Liver (tissue), 3 donors: ENCODE results near the gene KPNB1.

Experiments used
- CTCF ChIP-seq: fragments of 150-350 bp; IDR thresholded peaks from 2 replicates; pipeline ENCODE4 v1.5.1; 2017; ENCODE audit warnings: improper control_type of control experiment, low read depth, low read length; ENCODE audit not compliant: missing input control
- EGR1 ChIP-seq, 2 donors: IDR thresholded peaks; 2 replicates each; pipeline ENCODE4 v1.6.1; 2016 to 2018; ENCODE audit warnings: antibody characterized with exemption in 2 of 2, low read depth in 2 of 2
- GABPA ChIP-seq, 2 donors: IDR thresholded peaks in 1 of 2; conservative IDR thresholded peaks in 1 of 2; 2 replicates each; pipeline ENCODE4 v1.6.1; 2016; ENCODE audit warnings: antibody characterized with exemption in 2 of 2, mild to moderate bottlenecking in 1 of 2, moderate library complexity in 1 of 2
- HNF4G ChIP-seq: IDR thresholded peaks from 2 replicates; pipeline ENCODE4 v1.6.1; 2016; ENCODE audit warnings: antibody characterized with exemption
- JUND ChIP-seq, 2 donors: IDR thresholded peaks; 2 replicates each; pipeline ENCODE4 v1.6.1; 2016; ENCODE audit warnings: antibody characterized with exemption in 2 of 2
- MAX ChIP-seq: IDR thresholded peaks from 2 replicates; pipeline ENCODE4 v1.6.1; 2016; ENCODE audit warnings: antibody characterized with exemption
- RAD21 ChIP-seq, 2 donors: IDR thresholded peaks; 2 replicates each; pipeline ENCODE4 v1.6.1; 2016; ENCODE audit warnings: antibody characterized with exemption in 2 of 2, mild to moderate bottlenecking in 2 of 2
- REST ChIP-seq: IDR thresholded peaks from 2 replicates; pipeline ENCODE4 v1.6.1; 2016; ENCODE audit warnings: antibody characterized with exemption, mild to moderate bottlenecking
- SP1 ChIP-seq: IDR thresholded peaks from 2 replicates; pipeline ENCODE4 v1.6.1; 2018; ENCODE audit warnings: antibody characterized with exemption, mild to moderate bottlenecking
- TAF1 ChIP-seq: conservative IDR thresholded peaks from 2 replicates; pipeline ENCODE4 v1.6.1; 2016; ENCODE audit warnings: antibody characterized with exemption, mild to moderate bottlenecking
- YY1 ChIP-seq: IDR thresholded peaks from 2 replicates; pipeline ENCODE4 v1.6.1; 2016; ENCODE audit warnings: antibody characterized with exemption, mild to moderate bottlenecking
- donor health status: healthy.
- donor health status: healthy.

- no peak for TF ChIP-seq MAX
- no peak for TF ChIP-seq CTCF
- no peak for TF ChIP-seq GABPA (IDR thresholded peaks at IDR 0.05 in 1 of 2, conservative IDR thresholded peaks at IDR 0.05 in 1 of 2)
- no peak for TF ChIP-seq SP1
- TF ChIP-seq RAD21 (IDR thresholded peaks at IDR 0.05) = no peak
- TF ChIP-seq TAF1 = no peak
- no peak for TF ChIP-seq EGR1 (IDR thresholded peaks at IDR 0.05; ENCODE audit: low read depth in 2 of 2)
- no peak for TF ChIP-seq REST
- no peak for TF ChIP-seq YY1
- TF ChIP-seq HNF4G = no peak
- no peak for TF ChIP-seq JUND (IDR thresholded peaks at IDR 0.05)
Measured at GRCh38 chr17:47703671-47704070, 54.0 kb downstream of the KPNB1 start.
